ENCODE measurements around the gene FLNB.

Gene FLNB

GRCh38 chr3:58084788-58085543 lies 76.7 kb downstream of the FLNB start:
- DNase-seq, result no peak

GRCh38 chr3:58085616-58086015 lies 77.4 kb downstream of the FLNB start:
- no peak for DNase-seq

- no peak for DNase-seq
These were observed 80.3 kb downstream of the FLNB start for GRCh38 chr3:58088501-58088900.

- DNase-seq, result no peak
These were observed 82.1 kb downstream of the FLNB start for GRCh38 chr3:58090351-58090750.

- DNase-seq, result no peak
These were observed 84.3 kb downstream of the FLNB start for GRCh38 chr3:58092521-58092920.

- no peak for DNase-seq
These were observed 85.5 kb downstream of the FLNB start for GRCh38 chr3:58093574-58094195.

GRCh38 chr3:58094657-58095056 lies 86.4 kb downstream of the FLNB start:
- no peak for DNase-seq

GRCh38 chr3:58095603-58096138 lies 87.4 kb downstream of the FLNB start:
- DNase-seq, result no peak

GRCh38 chr3:58098531-58098930 lies 90.3 kb downstream of the FLNB start:
- no peak for DNase-seq

GRCh38 chr3:58099865-58100264 lies 91.6 kb downstream of the FLNB start:
- no peak for DNase-seq

- no peak for DNase-seq
These were observed 93.5 kb downstream of the FLNB start for GRCh38 chr3:58101499-58102389.

- DNase-seq, result no peak
These were observed 94.1 kb downstream of the FLNB start for GRCh38 chr3:58102390-58102750.

- no peak for DNase-seq
These were observed 94.8 kb downstream of the FLNB start for GRCh38 chr3:58102976-58103451.

GRCh38 chr3:58104151-58104550 lies 95.9 kb downstream of the FLNB start:
- DNase-seq, result no peak

- no peak for DNase-seq
These were observed 96.5 kb downstream of the FLNB start for GRCh38 chr3:58104712-58105111.

- no peak for DNase-seq
These were observed 97.0 kb downstream of the FLNB start for GRCh38 chr3:58105196-58105595.

GRCh38 chr3:58106061-58106460 lies 97.8 kb downstream of the FLNB start:
- DNase-seq, result no peak

GRCh38 chr3:58106640-58107039 lies 98.4 kb downstream of the FLNB start:
- no peak for DNase-seq

GRCh38 chr3:58107597-58107996 lies 99.4 kb downstream of the FLNB start:
- no peak for DNase-seq

- no peak for DNase-seq
These were observed 101.5 kb downstream of the FLNB start for GRCh38 chr3:58109752-58110151.

GRCh38 chr3:58111513-58112184 lies 103.4 kb downstream of the FLNB start:
- peak; percentile 59 for DNase-seq

GRCh38 chr3:58112185-58112535 lies 103.9 kb downstream of the FLNB start:
- no peak for DNase-seq

GRCh38 chr3:58115175-58115574 lies 107.0 kb downstream of the FLNB start:
- DNase-seq, result no peak

Measured in NCI-H2029 treated with DMSO at 0.1 percent for 48 hours (cell line).